DOHH2 (cell line): ENCODE measurements around the gene NAV2.

Source experiments
- EZH2phosphoT487 ChIP-seq: fragments of 200-600 bp; sonication (generic); IDR thresholded peaks from 2 replicates; pipeline ENCODE4 v1.6.1; 2017; ENCODE audit warnings: borderline replicate concordance, mild to moderate bottlenecking, antibody characterized with exemption, low read length, moderate library complexity, mixed read lengths
- TF ChIP-seq, protein P1 (sequence below): fragments of 200-600 bp; sonication (generic); IDR thresholded peaks from one replicate; pipeline ENCODE4 v1.5.1; 2014; ENCODE audit warnings: antibody characterized with exemption, mild to moderate bottlenecking, low read depth, low read length; ENCODE audit not compliant: poor library complexity, severe bottlenecking

DNA sequence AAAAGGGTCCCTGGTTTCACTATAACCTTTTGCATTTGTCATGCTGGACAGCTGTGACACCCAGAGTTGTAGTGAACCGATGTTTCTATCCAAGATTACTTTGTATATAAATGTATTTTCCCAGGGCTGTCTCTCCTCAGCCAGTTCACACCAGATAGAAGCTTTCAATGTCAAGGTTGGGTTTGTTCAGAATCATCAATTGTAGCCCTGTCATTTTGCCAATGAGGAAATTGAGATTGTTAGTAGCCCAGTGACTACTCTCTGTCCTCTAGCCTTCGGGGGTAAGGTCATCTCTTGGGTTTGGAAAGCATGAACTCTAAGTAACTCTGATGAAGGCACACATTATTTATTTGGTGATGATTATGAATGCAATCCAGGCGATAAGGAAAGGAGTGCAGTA is 282.0 kb downstream of the NAV2 start:
- TF ChIP-seq, protein P1, sequence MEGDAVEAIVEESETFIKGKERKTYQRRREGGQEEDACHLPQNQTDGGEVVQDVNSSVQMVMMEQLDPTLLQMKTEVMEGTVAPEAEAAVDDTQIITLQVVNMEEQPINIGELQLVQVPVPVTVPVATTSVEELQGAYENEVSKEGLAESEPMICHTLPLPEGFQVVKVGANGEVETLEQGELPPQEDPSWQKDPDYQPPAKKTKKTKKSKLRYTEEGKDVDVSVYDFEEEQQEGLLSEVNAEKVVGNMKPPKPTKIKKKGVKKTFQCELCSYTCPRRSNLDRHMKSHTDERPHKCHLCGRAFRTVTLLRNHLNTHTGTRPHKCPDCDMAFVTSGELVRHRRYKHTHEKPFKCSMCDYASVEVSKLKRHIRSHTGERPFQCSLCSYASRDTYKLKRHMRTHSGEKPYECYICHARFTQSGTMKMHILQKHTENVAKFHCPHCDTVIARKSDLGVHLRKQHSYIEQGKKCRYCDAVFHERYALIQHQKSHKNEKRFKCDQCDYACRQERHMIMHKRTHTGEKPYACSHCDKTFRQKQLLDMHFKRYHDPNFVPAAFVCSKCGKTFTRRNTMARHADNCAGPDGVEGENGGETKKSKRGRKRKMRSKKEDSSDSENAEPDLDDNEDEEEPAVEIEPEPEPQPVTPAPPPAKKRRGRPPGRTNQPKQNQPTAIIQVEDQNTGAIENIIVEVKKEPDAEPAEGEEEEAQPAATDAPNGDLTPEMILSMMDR = no peak
- no peak for TF ChIP-seq EZH2phosphoT487
